DMS153 (cell line): Measurements from ENCODE around the gene STAG2.
A peak's percentile ranks its signal among the peaks of the same experiment; 100 is the strongest.
"Not testable (repeated sequence)": the region's sequence is repeated elsewhere in the genome, so short reads cannot be mapped to it uniquely, and the experiment has no call there.

Experiments
- DNase-seq: peaks from one replicate; lab custom pipeline; 2025; lab: John Stamatoyannopoulos, UW

The STAG2 gene

GRCh38 chrX:124042042-124042441 lies 80.5 kb downstream of the STAG2 start:
- no peak for DNase-seq

- DNase-seq = no peak
Observed at GRCh38 chrX:124045109-124045508, 83.6 kb downstream of the STAG2 start.

- DNase-seq = not testable (repeated sequence)
Observed at GRCh38 chrX:124084417-124084816, 122.9 kb downstream of the STAG2 start.

GRCh38 chrX:124085063-124085462 lies 123.6 kb downstream of the STAG2 start:
- no peak for DNase-seq

- DNase-seq = no peak
Observed at GRCh38 chrX:124086411-124086810, 124.9 kb downstream of the STAG2 start.

- DNase-seq = no peak
Observed at GRCh38 chrX:124087000-124087746, 125.7 kb downstream of the STAG2 start.

GRCh38 chrX:124093222-124093621 lies 131.7 kb downstream of the STAG2 start:
- no peak for DNase-seq

GRCh38 chrX:124097116-124097515 lies 135.6 kb downstream of the STAG2 start:
- DNase-seq = no peak

GRCh38 chrX:124098089-124098488 lies 136.6 kb downstream of the STAG2 start:
- peak; percentile 45 for DNase-seq

GRCh38 chrX:124103966-124104365 lies 142.5 kb downstream of the STAG2 start:
- no peak for DNase-seq

GRCh38 chrX:124104512-124104911 lies 143.0 kb downstream of the STAG2 start:
- not testable (repeated sequence) for DNase-seq

- DNase-seq = no peak
Observed at GRCh38 chrX:124113621-124114600, 152.4 kb downstream of the STAG2 start.

- no peak for DNase-seq
Observed at GRCh38 chrX:124117325-124117724, 155.8 kb downstream of the STAG2 start.

GRCh38 chrX:124125471-124125870 lies 164.0 kb downstream of the STAG2 start:
- no peak for DNase-seq

- no peak for DNase-seq
Observed at GRCh38 chrX:124127496-124127895, 166.0 kb downstream of the STAG2 start.

- DNase-seq = not testable (repeated sequence)
Observed at GRCh38 chrX:124132437-124132836, 170.9 kb downstream of the STAG2 start.

GRCh38 chrX:124145749-124146148 lies 184.2 kb downstream of the STAG2 start:
- DNase-seq = no peak

GRCh38 chrX:124151195-124151594 lies 189.7 kb downstream of the STAG2 start:
- no peak for DNase-seq
